Endothelial cell of umbilical vein (primary cell): ENCODE results near the gene CDH23. TPM values are rescaled to one million over a fixed set of nuclear protein-coding genes. Genes with fewer than 3 reads are reported as not detected.

Source experiments
- BruUV-seq: library from RNA; stranded (reverse); fragments of 400-500 nt; replicated peaks from 2 replicates; lab custom pipeline; 2021; lab: Mats Ljungman, UMichigan
- CTCF ChIA-PET: fragments of 300-600, 350-600 bp; sonication (Branson Sonifier 250); formaldehyde crosslinking; loops from one replicate; lab custom pipeline; 2021; ENCODE audit warnings: antibody characterized with exemption, inconsistent platforms; lab: Charles Lee
- POLR2A ChIA-PET: fragments of 300-600, 350-600 bp; sonication (Branson Sonifier 250); formaldehyde crosslinking; loops from one replicate; lab custom pipeline; 2021; ENCODE audit warnings: antibody characterized with exemption, inconsistent platforms; lab: Charles Lee
- DNase-seq: peaks from one replicate; pipeline ENCODE4 v3.0.0-alpha.2; 2011; ENCODE audit warnings: low read depth, low spot score
- FAIRE-seq: peaks from 2 replicates; lab custom pipeline; 2011; peaks lifted over from hg19 to GRCh38; lab: Jason Lieb, UNC
- H2AFZ ChIP-seq: 2 replicates; pipeline ENCODE4 v1.6.0; 2012; ENCODE audit warnings: low read depth, low read length, control low read depth, inconsistent platforms
- H3K27ac ChIP-seq: 2 replicates; pipeline ENCODE4 v1.5.1; 2011; ENCODE audit warnings: low read depth, mild to moderate bottlenecking, control low read depth, low read length, moderate library complexity; ENCODE audit not compliant: insufficient read depth
- H3K27me3 ChIP-seq, 2 experiments: 2 replicates each; pipeline versions ENCODE4 v1.6.0 to v1.6.1; 2011; ENCODE audit warnings: low read length in 2 of 2, mixed read lengths in 1 of 2; ENCODE audit not compliant: control insufficient read depth in 2 of 2, insufficient read depth in 2 of 2
- H3K36me3 ChIP-seq, 2 experiments: 2 replicates in 1 of 2; 3 replicates in 1 of 2; pipeline ENCODE4 v1.5.1; 2011; ENCODE audit warnings: low read length in 2 of 2, mild to moderate bottlenecking in 1 of 2, moderate library complexity in 1 of 2; ENCODE audit not compliant: control insufficient read depth in 2 of 2, insufficient read depth in 2 of 2; ENCODE audit errors: extremely low read depth in 1 of 2
- H3K4me1 ChIP-seq: 3 replicates; pipeline ENCODE4 v1.5.1; 2011; ENCODE audit warnings: mild to moderate bottlenecking, low read length; ENCODE audit not compliant: control insufficient read depth, insufficient read depth; ENCODE audit errors: extremely low read depth
- H3K4me2 ChIP-seq: 2 replicates; pipeline ENCODE4 v1.6.1; 2011; ENCODE audit warnings: low read length, control low read depth, mixed read lengths; ENCODE audit not compliant: insufficient read depth
- H3K4me3 ChIP-seq, 3 experiments: fragments of 200-600 bp in 1 of 3; sonication (generic), shearing (Covaris generic) in 1 of 3; replicated peaks in 1 of 3; 2 replicates each; pipeline ENCODE4 v1.5.1; 2011 to 2016; ENCODE audit warnings: control low read depth in 3 of 3, low read length in 3 of 3, mild to moderate bottlenecking in 2 of 3, inconsistent platforms in 1 of 3, low read depth in 1 of 3, moderate library complexity in 1 of 3; ENCODE audit not compliant: insufficient read depth in 1 of 3
- H3K79me2 ChIP-seq: 2 replicates; pipeline ENCODE4 v1.6.0; 2012; ENCODE audit warnings: low read length, inconsistent platforms; ENCODE audit not compliant: control insufficient read depth, insufficient read depth
- H3K9ac ChIP-seq: replicated peaks from 2 replicates; pipeline ENCODE3; 2011; ENCODE audit warnings: low read length, control low read depth; ENCODE audit not compliant: insufficient read depth; ENCODE audit errors: extremely low read depth
- H3K9me1 ChIP-seq: replicated peaks from 3 replicates; pipeline ENCODE4 v1.6.0; 2011; ENCODE audit warnings: mild to moderate bottlenecking, low read length; ENCODE audit not compliant: control insufficient read depth, insufficient read depth; ENCODE audit errors: extremely low read depth
- H3K9me3 ChIP-seq: replicated peaks from 2 replicates; pipeline ENCODE4 v1.5.1; 2012; ENCODE audit warnings: low read length, inconsistent platforms; ENCODE audit not compliant: control insufficient read depth, insufficient read depth
- H4K20me1 ChIP-seq: replicated peaks from 2 replicates; pipeline ENCODE3; 2011; ENCODE audit warnings: mild to moderate bottlenecking, low read length; ENCODE audit not compliant: control insufficient read depth, insufficient read depth; ENCODE audit errors: extremely low read depth
- EZH2 ChIP-seq: IDR thresholded peaks from 2 replicates; pipeline ENCODE4 v1.6.1; 2012; ENCODE audit warnings: borderline replicate concordance, low read depth, mild to moderate bottlenecking, moderate library complexity, low read length, inconsistent platforms; ENCODE audit not compliant: severe bottlenecking
- FOS ChIP-seq: IDR thresholded peaks from 2 replicates; pipeline ENCODE4 v1.6.1; 2011; ENCODE audit warnings: mild to moderate bottlenecking, low read length, moderate library complexity, borderline replicate concordance; ENCODE audit not compliant: insufficient read depth
- GATA2 ChIP-seq: IDR thresholded peaks from 2 replicates; pipeline ENCODE4 v1.7.0; 2011; ENCODE audit warnings: low read depth, mild to moderate bottlenecking, moderate library complexity, mixed read lengths, low read length; ENCODE audit not compliant: insufficient read length, insufficient read depth
- JUN ChIP-seq: IDR thresholded peaks from 2 replicates; pipeline ENCODE4 v1.6.1; 2011; ENCODE audit warnings: borderline replicate concordance, low read depth; ENCODE audit not compliant: insufficient read length, insufficient read depth
- MAX ChIP-seq: IDR thresholded peaks from 2 replicates; pipeline ENCODE4 v1.6.1; 2011; ENCODE audit not compliant: insufficient read depth, insufficient read length
- MYC ChIP-seq: IDR thresholded peaks from one replicate; pipeline ENCODE4 v1.6.1; 2011; ENCODE audit warnings: mild to moderate bottlenecking, low read depth, low read length
- POLR2A ChIP-seq: IDR thresholded peaks from 2 replicates; pipeline ENCODE4 v1.6.1; 2012; ENCODE audit warnings: low read depth, mild to moderate bottlenecking, control low read depth, low read length
- POLR2AphosphoS5 ChIP-seq: IDR thresholded peaks from 2 replicates; pipeline ENCODE4 v1.6.1; 2012; ENCODE audit warnings: low read depth, mild to moderate bottlenecking, control low read depth, low read length, moderate library complexity; ENCODE audit not compliant: insufficient read depth
- dilution Hi-C: fragments of 300-500 bp; cut with MboI; formaldehyde crosslinking; loops from one replicate; pipeline ENCODE4 v1.15.0; 2019; ENCODE audit warnings: low sequenced_read_pairs; ENCODE audit not compliant: extremely low pct_ligation_motif_present
- intact Hi-C: fragments of 100-400 bp; cut with micrococcal nuclease; formaldehyde crosslinking; loops from one replicate; pipeline ENCODE4 v1.10.0; 2022
- polyA plus RNA-seq, 4 experiments: library from polyadenylated mRNA; depleted of rRNA in 3 of 4; stranded (reverse) in 3 of 4; unstranded in 1 of 4; fragments of >200 nt; gene quantifications; 2 replicates each; pipeline versions ENCODE4 v1.2.1 to v1.2.3, GENCODE V29; 2011 to 2012; ENCODE audit warnings: missing spikeins in 1 of 4
- total RNA-seq: library from RNA; stranded (reverse); gene quantifications from 2 replicates; pipeline ENCODE4 v1.2.3, GENCODE V29; 2021
- TF ChIP-seq, protein P1 (sequence below), 2 donors: IDR thresholded peaks; 1 replicate in 1 of 2; 2 replicates in 1 of 2; pipeline ENCODE4 v1.5.1; 2011; ENCODE audit warnings: low read length in 2 of 2, mild to moderate bottlenecking in 2 of 2, moderate library complexity in 2 of 2, control low read depth in 1 of 2, inconsistent platforms in 1 of 2, low read depth in 1 of 2; ENCODE audit not compliant: insufficient read depth in 1 of 2; ENCODE audit errors: extremely low read depth in 1 of 2

The CDH23 gene
- total and polyA plus RNA-seq, 2 donors (not counting 3 experiments of a cell fraction or from before 2014, with no cell fraction given): not detected

- dilution Hi-C loops (no loop called here), intact Hi-C loops (no loop called here)
- no peak overlapping the region for H3K4me3 ChIP-seq
- ChIA-PET POLR2A (no interaction called here), CTCF (interaction anchor here (1.0 kb wide), 2 partner anchors 18 to 384 kb away, joined by 3 read pairs; no protein-coding TSS in a partner anchor)
- H2AFZ ChIP-seq: no peak overlapping the region
- no peak overlapping the region for H3K9ac ChIP-seq
- DNase-seq: no peak
- FAIRE-seq: no peak
- H3K27ac ChIP-seq: no peak overlapping the region
- no peaks in the 10 kb centered on the region for H3K9me1 ChIP-seq
- H3K4me1 ChIP-seq: peaks cover 3% of the 10 kb centered on the region
- no peaks in the 10 kb centered on the region for H3K36me3 ChIP-seq
- no peaks in the 10 kb centered on the region for H3K9me3 ChIP-seq
- TF ChIP-seq MAX (no peak), EZH2 (no peak), POLR2A (no peak), JUN (no peak), GATA2 (no peak), FOS (no peak), POLR2AphosphoS5 (no peak), MYC (no peak)
- TF ChIP-seq, protein P1, sequence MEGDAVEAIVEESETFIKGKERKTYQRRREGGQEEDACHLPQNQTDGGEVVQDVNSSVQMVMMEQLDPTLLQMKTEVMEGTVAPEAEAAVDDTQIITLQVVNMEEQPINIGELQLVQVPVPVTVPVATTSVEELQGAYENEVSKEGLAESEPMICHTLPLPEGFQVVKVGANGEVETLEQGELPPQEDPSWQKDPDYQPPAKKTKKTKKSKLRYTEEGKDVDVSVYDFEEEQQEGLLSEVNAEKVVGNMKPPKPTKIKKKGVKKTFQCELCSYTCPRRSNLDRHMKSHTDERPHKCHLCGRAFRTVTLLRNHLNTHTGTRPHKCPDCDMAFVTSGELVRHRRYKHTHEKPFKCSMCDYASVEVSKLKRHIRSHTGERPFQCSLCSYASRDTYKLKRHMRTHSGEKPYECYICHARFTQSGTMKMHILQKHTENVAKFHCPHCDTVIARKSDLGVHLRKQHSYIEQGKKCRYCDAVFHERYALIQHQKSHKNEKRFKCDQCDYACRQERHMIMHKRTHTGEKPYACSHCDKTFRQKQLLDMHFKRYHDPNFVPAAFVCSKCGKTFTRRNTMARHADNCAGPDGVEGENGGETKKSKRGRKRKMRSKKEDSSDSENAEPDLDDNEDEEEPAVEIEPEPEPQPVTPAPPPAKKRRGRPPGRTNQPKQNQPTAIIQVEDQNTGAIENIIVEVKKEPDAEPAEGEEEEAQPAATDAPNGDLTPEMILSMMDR (IDR thresholded peaks at IDR 0.05; ENCODE audit: extremely low read depth in 1 of 2, insufficient read depth in 1 of 2, low read depth in 1 of 2, low read length in 2 of 2): no peak
- no peaks in the 10 kb centered on the region for H3K79me2 ChIP-seq
- H4K20me1 ChIP-seq: no peaks in the 10 kb centered on the region
- peaks cover 0 to 1% of the 10 kb centered on the region in 2 experiments for H3K27me3 ChIP-seq
- no TSS peak for BruUV-seq
- H3K4me2 ChIP-seq: no peak overlapping the region
These were observed 318.3 kb downstream of the CDH23 start for GRCh38 chr10:71715026-71715425.
